CD4-positive, alpha-beta T cell treated with Interleukin-15 for 1 hour (primary cell): ENCODE data around the gene ATRNL1.
"Not testable (repeated sequence)": the region's sequence is repeated elsewhere in the genome, so short reads cannot be mapped to it uniquely, and the experiment has no call there.

Experiments used
- DNase-seq: peaks from one replicate; pipeline ENCODE4 v3.0.0-alpha.2; 2020

ATRNL1 gene

GRCh38 chr10:115092555-115093285 lies 445 bp upstream of the ATRNL1 start:
- DNase-seq: peak; percentile 18

DNA sequence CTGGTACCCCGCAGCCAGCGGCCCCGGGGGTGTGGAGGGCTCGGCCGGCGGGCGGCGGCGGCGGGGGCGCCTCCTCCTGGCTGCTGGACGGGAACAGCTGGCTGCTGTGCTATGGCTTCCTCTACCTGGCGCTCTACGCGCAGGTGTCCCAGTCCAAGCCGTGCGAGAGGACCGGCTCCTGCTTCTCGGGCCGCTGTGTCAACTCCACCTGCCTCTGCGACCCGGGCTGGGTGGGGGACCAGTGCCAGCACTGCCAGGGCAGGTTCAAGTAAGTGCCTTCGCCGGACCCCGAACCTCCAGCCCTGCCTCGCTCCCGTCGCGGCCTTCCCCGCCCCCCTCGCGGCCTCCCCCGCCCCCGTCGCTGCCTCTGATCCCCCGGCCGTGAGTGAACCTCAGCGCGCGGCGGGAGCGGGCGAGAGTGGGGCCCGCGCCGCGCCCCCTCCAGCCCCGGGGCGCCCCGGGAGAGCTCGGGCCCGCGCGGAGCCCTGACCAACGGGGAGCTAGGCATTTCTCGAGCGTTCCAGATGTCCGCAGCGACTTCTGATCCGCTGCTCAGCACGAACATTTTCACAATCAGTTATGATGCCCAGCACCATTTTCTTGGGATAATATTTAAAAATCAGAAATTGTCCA lies 727 bp downstream of the ATRNL1 start:
- DNase-seq: no peak

- no peak for DNase-seq
These were observed 1.4 kb downstream of the ATRNL1 start for GRCh38 chr10:115094416-115095140.

DNA sequence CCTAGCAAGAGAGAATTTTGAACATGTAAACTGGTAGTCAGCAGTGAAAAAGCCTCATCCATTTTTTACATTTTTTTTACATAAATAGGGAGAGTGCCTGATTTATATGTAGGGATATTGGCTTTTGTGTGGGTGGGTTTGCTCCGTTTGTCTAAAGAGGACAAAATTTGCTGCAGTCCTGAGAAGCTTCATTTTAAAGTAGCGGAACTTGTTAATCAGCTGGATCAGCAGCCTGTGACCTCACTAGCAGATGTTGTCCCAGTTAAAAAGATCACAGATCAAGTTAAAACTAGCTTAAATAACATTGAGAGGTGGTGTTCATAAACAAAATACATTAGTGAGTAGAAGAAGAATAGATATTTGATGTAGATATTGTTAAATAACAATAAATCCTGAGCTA lies 2.6 kb downstream of the ATRNL1 start:
- DNase-seq: no peak

- DNase-seq: no peak
These were observed 10.5 kb downstream of the ATRNL1 start for GRCh38 chr10:115103700-115104099.

GRCh38 chr10:115105411-115105810 lies 12.2 kb downstream of the ATRNL1 start:
- not testable (repeated sequence) for DNase-seq

DNA sequence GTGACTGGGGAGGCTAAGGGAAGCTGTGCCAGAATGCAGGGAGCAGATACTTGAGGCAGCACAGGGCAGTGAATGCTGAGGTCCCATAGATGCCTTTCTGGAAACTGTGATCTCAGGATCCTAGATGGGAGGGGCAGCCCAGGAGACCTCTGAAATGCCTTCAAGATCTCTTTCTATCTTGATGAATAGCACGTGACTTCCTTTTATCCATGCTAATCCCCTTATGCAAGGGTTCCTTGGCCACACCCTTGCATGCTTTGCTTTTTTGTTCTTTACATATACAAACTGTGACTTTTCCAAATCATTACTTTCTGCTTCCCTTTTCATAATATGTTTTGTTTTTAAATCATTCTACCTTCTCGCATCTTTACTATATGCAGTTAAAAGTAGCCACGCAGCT lies 14.7 kb downstream of the ATRNL1 start:
- DNase-seq: no peak

GRCh38 chr10:115117301-115117700 lies 24.1 kb downstream of the ATRNL1 start:
- no peak for DNase-seq

GRCh38 chr10:115118346-115118745 lies 25.2 kb downstream of the ATRNL1 start:
- DNase-seq: no peak

- no peak for DNase-seq
These were observed 32.3 kb downstream of the ATRNL1 start for GRCh38 chr10:115125505-115125904.

DNA sequence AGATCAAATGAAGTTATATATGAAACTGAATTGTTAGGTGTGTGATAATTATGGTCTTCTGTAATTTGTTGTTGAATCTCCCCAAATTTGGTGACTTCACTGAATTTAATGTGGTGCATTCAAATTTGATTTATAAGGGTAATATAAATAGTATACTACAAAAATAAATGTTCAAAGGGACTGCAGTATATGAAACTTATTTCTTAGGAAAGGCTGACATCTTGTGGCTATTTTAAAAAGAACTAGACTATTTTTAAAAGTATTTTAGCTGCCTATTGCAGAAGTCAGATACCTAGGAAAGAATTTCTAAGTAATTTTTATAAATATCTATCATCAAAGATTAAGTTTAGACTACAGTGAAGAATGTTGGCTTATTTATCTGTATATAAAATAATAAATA lies 36.6 kb downstream of the ATRNL1 start:
- DNase-seq: no peak

DNA sequence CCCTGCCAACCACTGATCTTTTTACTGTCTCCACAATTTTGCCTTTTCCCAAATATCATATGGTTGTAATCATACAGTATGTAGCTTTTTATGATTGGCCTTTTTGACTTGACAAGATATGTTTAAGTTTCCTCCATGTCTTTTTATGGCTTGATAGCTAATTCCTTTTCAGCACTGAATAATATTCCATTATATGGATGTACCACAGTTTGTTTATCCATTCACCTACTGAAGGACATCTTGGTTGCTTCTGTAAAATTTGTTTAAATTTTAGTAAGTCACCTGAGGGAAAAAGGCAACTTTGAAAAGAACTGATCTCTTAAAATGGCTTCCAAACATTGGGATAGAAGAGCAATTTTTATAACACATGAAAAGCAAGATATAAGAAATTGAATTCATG lies 43.5 kb downstream of the ATRNL1 start:
- no peak for DNase-seq

DNA sequence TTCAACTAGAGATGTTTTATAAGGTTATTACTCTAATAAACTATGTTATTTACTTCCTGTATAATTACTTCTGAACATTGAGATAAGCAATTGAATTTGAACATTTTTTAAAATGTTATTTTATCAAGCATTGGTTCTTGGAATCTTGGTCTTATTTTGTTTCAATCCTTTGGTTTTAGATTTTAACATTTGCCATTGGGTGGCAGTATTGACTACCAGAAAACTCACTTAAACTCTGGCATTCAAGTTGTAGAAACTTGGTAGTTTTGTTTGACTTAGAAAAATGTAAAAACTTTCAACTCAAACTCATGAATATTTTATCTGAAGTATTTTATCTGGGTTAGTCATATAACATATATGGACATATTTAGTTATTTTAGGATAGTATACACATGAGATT lies 48.1 kb downstream of the ATRNL1 start:
- no peak for DNase-seq

GRCh38 chr10:115157357-115157756 lies 64.2 kb downstream of the ATRNL1 start:
- no peak for DNase-seq

DNA sequence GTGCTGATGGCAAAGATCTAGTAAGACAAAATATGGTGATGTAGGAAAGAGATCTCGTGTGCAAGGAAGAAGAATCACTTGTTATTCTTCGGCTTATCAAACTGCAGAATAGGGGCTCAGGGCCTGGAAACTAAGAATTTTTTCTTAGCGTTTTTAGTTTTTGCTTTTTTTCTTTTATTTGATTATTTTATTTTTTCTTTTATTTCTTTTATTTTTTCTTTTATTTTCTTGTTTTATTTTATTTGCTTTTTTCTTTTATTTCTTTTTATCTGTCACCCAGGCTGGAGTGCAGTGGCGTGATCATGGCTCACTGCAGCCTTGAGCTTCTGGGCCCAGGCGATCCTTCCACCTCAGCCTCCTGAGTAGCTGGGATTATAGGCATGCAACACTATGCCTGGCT lies 70.0 kb downstream of the ATRNL1 start:
- no peak for DNase-seq

- no peak for DNase-seq
These were observed 71.1 kb downstream of the ATRNL1 start for GRCh38 chr10:115164220-115164619.

DNA sequence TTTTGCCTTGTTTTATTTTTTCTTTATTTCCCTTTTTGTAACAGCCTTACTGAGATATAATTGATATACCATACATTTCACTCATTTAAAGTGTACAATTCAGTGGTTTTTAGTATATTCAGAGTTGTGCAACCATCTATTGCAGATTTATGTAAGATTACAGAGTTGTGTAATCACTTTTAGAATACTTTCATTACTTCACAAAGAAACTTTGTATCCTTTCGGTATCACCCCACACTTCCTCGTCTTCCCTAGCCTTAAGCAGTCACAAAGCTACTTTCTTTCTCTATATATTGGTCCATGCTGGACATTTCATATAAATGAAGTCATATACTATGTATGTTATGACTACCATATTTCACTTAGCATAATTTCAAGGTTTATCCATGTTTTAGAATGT lies 74.6 kb downstream of the ATRNL1 start:
- no peak for DNase-seq

DNA sequence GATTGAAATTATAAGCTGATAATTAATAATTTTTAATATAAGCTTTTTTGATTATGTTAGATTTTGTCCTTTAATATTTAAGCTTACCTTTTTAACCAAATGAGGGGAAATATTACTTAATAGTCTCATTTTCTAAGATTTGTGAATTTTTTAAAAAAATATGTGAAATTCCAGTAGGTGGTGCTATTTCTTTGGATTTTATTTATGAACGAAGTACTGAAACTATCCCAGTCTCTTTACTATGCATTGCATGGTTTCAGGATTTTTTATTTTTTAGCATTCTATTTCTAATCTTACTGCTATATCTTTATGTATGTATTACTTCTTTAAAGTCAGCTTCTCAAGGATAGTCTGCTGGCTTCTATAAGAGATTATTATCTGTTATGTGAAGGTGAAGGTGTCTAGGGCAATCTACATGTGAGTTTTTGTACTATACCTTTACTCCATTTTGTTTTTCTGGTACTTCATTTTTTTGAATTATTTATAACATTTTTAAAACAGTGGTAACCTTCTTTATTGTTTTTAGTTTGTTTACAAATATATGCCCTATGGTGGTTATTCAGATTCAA lies 78.3 kb downstream of the ATRNL1 start:
- DNase-seq: no peak

GRCh38 chr10:115173915-115174443 lies 80.8 kb downstream of the ATRNL1 start:
- no peak for DNase-seq

DNA sequence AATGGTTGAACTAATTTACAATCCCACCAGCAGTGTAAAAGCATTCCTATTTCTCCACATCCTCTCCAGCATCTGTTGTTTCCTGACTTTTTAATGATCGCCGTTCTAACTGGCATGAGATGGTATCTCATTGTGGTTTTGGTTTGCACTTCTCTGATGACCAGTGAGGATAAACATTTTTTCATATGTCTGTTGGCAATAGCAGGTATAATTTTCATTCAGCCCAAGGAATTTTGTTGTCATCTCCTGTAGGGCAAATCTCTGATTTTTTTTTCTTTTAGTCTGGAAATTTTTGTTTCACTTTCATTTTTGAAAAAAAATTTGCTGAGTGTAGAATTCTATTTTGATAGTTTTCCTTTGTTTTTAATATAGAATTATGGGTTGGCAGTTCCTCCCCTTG lies 114.1 kb downstream of the ATRNL1 start:
- not testable (repeated sequence) for DNase-seq

DNA sequence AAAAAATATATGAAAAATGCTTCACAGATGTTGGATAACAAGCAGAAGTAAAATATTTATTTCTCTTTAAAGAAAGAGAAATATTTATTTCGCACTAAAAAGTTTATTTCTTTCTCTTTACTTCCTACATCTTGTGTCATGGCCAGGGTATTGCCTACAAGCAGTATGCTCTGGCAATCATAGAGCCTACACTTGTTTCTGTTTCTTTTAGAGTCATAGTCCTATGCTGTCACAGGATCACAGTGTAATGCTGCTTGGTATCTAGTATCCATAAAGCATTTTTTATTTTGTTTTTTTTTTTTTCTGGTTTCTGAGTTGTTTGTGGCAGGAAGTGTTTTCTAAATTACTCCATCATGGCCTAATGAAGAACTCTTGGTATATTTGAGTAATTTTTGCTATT lies 116.0 kb downstream of the ATRNL1 start:
- DNase-seq: no peak

DNA sequence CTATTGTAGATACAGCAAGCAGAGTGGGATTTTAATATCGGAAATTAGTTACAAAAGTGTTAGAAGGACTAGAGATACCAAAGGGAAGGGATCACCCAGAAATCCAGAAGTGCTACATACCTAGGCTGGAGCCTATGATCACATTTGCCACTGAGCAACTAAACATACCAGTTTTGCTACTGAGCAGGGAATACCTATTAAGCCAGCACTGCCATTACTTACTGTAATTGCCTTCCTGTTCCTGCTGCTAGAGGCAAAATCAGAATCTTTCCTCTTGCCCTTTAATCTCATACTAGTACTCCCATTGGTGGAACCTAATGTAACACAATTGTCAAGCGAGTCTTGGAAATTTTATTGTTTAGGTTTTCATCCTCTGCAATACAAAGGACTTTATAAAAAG lies 121.7 kb downstream of the ATRNL1 start:
- DNase-seq: no peak

GRCh38 chr10:115219203-115219602 lies 126.0 kb downstream of the ATRNL1 start:
- DNase-seq: no peak

- DNase-seq: no peak
These were observed 128.9 kb downstream of the ATRNL1 start for GRCh38 chr10:115222039-115222438.
